ENCODE results near the gene ZSCAN22. TPM values are rescaled to one million over a fixed set of nuclear protein-coding genes. Genes with fewer than 3 reads are reported as not detected.

Gene ZSCAN22
- total and polyA plus RNA-seq, 2 of the 13 experiments (the other 11 are each of a cell fraction or from before 2014, with no cell fraction given): 2.5 to 3.5 TPM

GRCh38 chr19:58361900-58362271 lies 35.1 kb downstream of the ZSCAN22 start (continued):
- TF ChIP-seq, protein P1, sequence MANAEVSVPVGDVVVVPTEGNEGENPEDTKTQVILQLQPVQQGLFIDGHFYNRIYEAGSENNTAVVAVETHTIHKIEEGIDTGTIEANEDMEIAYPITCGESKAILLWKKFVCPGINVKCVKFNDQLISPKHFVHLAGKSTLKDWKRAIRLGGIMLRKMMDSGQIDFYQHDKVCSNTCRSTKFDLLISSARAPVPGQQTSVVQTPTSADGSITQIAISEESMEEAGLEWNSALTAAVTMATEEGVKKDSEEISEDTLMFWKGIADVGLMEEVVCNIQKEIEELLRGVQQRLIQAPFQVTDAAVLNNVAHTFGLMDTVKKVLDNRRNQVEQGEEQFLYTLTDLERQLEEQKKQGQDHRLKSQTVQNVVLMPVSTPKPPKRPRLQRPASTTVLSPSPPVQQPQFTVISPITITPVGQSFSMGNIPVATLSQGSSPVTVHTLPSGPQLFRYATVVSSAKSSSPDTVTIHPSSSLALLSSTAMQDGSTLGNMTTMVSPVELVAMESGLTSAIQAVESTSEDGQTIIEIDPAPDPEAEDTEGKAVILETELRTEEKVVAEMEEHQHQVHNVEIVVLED (CRISPR knock-in tag; IDR thresholded peaks at IDR 0.05; ENCODE audit: borderline replicate concordance): no peak
- 0 out of 2 replicates have a peak, but pooled peaks have one; percentile 31 for TF ChIP-seq POGZ (CRISPR knock-in tag; IDR thresholded peaks at IDR 0.05)
- TF ChIP-seq ZNF263 (CRISPR knock-in tag; IDR thresholded peaks at IDR 0.05): peak; percentile 7; the same call in 1 of the 2 replicates
- TF ChIP-seq AGO2 (optimal IDR thresholded peaks at IDR 0.05; ENCODE audit: low read depth, low read length): peak; percentile 97
- TF ChIP-seq ZNF777 (CRISPR knock-in tag; IDR thresholded peaks at IDR 0.05): peak; percentile 97
- no peak for TF ChIP-seq HNF1A (IDR thresholded peaks at IDR 0.05; ENCODE audit: low read depth)
- TF ChIP-seq HNF1A (CRISPR knock-in tag; IDR thresholded peaks at IDR 0.05; ENCODE audit: borderline replicate concordance): 0 out of 2 replicates have a peak, but pooled peaks have one; percentile 25
- TF ChIP-seq, protein P2, sequence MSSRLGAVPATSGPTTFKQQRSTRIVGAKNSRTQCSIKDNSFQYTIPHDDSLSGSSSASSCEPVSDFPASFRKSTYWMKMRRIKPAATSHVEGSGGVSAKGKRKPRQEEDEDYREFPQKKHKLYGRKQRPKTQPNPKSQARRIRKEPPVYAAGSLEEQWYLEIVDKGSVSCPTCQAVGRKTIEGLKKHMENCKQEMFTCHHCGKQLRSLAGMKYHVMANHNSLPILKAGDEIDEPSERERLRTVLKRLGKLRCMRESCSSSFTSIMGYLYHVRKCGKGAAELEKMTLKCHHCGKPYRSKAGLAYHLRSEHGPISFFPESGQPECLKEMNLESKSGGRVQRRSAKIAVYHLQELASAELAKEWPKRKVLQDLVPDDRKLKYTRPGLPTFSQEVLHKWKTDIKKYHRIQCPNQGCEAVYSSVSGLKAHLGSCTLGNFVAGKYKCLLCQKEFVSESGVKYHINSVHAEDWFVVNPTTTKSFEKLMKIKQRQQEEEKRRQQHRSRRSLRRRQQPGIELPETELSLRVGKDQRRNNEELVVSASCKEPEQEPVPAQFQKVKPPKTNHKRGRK (CRISPR knock-in tag; IDR thresholded peaks at IDR 0.05): 0 out of 2 replicates have a peak, but pooled peaks have one; percentile 53
- TF ChIP-seq, protein P3, sequence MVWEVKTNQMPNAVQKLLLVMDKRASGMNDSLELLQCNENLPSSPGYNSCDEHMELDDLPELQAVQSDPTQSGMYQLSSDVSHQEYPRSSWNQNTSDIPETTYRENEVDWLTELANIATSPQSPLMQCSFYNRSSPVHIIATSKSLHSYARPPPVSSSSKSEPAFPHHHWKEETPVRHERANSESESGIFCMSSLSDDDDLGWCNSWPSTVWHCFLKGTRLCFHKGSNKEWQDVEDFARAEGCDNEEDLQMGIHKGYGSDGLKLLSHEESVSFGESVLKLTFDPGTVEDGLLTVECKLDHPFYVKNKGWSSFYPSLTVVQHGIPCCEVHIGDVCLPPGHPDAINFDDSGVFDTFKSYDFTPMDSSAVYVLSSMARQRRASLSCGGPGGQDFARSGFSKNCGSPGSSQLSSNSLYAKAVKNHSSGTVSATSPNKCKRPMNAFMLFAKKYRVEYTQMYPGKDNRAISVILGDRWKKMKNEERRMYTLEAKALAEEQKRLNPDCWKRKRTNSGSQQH (CRISPR knock-in tag; IDR thresholded peaks at IDR 0.05; ENCODE audit: low read depth): peak; percentile 21; the same call in 1 of the 2 replicates
- peak; percentile 60; the same call in 1 of the 2 replicates for TF ChIP-seq HNRNPL (IDR thresholded peaks at IDR 0.05; ENCODE audit: low read depth, low read length)
- TF ChIP-seq, protein P4, sequence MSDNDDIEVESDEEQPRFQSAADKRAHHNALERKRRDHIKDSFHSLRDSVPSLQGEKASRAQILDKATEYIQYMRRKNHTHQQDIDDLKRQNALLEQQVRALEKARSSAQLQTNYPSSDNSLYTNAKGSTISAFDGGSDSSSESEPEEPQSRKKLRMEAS (IDR thresholded peaks at IDR 0.05): peak; percentile 76; the same call in 1 of the 2 replicates
- TF ChIP-seq MTF1 (CRISPR knock-in tag; IDR thresholded peaks at IDR 0.05): 0 out of 2 replicates have a peak, but pooled peaks have one; percentile 4
- TF ChIP-seq WIZ (CRISPR knock-in tag; IDR thresholded peaks at IDR 0.05): 0 out of 2 replicates have a peak, but pooled peaks have one; percentile 62
- TF ChIP-seq ZIK1 (CRISPR knock-in tag; IDR thresholded peaks at IDR 0.05; ENCODE audit: borderline replicate concordance, low read depth): peak; percentile 3; the same call in 1 of the 2 replicates
- TF ChIP-seq ZMYM3 (CRISPR knock-in tag; IDR thresholded peaks at IDR 0.05): 0 out of 2 replicates have a peak, but pooled peaks have one; percentile 14
- peak; percentile 69; the same call in 1 of the 2 replicates for TF ChIP-seq TFDP1 (CRISPR knock-in tag; IDR thresholded peaks at IDR 0.05; ENCODE audit: borderline replicate concordance)
- TF ChIP-seq TFDP2 (CRISPR knock-in tag; IDR thresholded peaks at IDR 0.05): no peak
- TF ChIP-seq HNRNPH1 (optimal IDR thresholded peaks at IDR 0.05; ENCODE audit: low read depth, low read length): peak; percentile 32
